Activated CD4-positive, alpha-beta T cell treated with anti-CD3 and anti-CD28 coated beads for 36 hours (primary cell): ENCODE data around the gene LPAR1. TPM values are rescaled to one million over a fixed set of nuclear protein-coding genes. Genes with fewer than 3 reads are reported as not detected.

Experiments
- ATAC-seq: fragments of 200-7000 bp; cut with Tn5 transposase; one replicate; pipeline ENCODE4 v1.10.0; 2021; ENCODE audit warnings: mild to moderate bottlenecking, moderate library complexity
- CTCF ChIA-PET: fragments of 350-600 bp; sonication (Branson Sonifier 250); formaldehyde crosslinking; loops from one replicate; lab custom pipeline; 2021; ENCODE audit warnings: antibody characterized with exemption; lab: Charles Lee
- POLR2A ChIA-PET: fragments of 350-600 bp; sonication (Branson Sonifier 250); formaldehyde crosslinking; loops from one replicate; lab custom pipeline; 2021; ENCODE audit warnings: antibody characterized with exemption, inconsistent platforms; lab: Charles Lee
- DNase-seq: peaks from one replicate; pipeline ENCODE4 v3.0.0-alpha.2; 2020
- H3K27ac Mint-ChIP-seq: one replicate; pipeline ENCODE4 v1.8.0; 2021; ENCODE audit warnings: mixed read lengths
- H3K27me3 Mint-ChIP-seq: one replicate; pipeline ENCODE4 v1.8.0; 2021; ENCODE audit warnings: mixed read lengths
- H3K36me3 Mint-ChIP-seq: one replicate; pipeline ENCODE4 v1.8.0; 2021; ENCODE audit warnings: low read depth, mixed read lengths
- H3K4me1 Mint-ChIP-seq: one replicate; pipeline ENCODE4 v1.8.0; 2021; ENCODE audit warnings: mixed read lengths
- H3K4me3 Mint-ChIP-seq: one replicate; pipeline ENCODE4 v1.8.0; 2021; ENCODE audit warnings: mild to moderate bottlenecking, moderate library complexity, mixed read lengths
- H3K9me3 Mint-ChIP-seq: one replicate; pipeline ENCODE4 v1.8.0; 2021; ENCODE audit warnings: low read depth, mixed read lengths
- intact Hi-C, 2 experiments: fragments of 100-400 bp; cut with DNase I in 1 of 2; cut with micrococcal nuclease in 1 of 2; formaldehyde crosslinking; loops; one replicate each; pipeline versions ENCODE4 v1.14.2 to v1.15.1; 2022 to 2024; cut with DNase I, micrococcal nuclease
- total RNA-seq, 2 experiments: library from RNA; stranded (reverse); gene quantifications; one replicate each; pipeline ENCODE4 v1.2.3, GENCODE V29; 2021

LPAR1 gene, protein sequence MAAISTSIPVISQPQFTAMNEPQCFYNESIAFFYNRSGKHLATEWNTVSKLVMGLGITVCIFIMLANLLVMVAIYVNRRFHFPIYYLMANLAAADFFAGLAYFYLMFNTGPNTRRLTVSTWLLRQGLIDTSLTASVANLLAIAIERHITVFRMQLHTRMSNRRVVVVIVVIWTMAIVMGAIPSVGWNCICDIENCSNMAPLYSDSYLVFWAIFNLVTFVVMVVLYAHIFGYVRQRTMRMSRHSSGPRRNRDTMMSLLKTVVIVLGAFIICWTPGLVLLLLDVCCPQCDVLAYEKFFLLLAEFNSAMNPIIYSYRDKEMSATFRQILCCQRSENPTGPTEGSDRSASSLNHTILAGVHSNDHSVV
- total RNA-seq: not detected

DNA sequence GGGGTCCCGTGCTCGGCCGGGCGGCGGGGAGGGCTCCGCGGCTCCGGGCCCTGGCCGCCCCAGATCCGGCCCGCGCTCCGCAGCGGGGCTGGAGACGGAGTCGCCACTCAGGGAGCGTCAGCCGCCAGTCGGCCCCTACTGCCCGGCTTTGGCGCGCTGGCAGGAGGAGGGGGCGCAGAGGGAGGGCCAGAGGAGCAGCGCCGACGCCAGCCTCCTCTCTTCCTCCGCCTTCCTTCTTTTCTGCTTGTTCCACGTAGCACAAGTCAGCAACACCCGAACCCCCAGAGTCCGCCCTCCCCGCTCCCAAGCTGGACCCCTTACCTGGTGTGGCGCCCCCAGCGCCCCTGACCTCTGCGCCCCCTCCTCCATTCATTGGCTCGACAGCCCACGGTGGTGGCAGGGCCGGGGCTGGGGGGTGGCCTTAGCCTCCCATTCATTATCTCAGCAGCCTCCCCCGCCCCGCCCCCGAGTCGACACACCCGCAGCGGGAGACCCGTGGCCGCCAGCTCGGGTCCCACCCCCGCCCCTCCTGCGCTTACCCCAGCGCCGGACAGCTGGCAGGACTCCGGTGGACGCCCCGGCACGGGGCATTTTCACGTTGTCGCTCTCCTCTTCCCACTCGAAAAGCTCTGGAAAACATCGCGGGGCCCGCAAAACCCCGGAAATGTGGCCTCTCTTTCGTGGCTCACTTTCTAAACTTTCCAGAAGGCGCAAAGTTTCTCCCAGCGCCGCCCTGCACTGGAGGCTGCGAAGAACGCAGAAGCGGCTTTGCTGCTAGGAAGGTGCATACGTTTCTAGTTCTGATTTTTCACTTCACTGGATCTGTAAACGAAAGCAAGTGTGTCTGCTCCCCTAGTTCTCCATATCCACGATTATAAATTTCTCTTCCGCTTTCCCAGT lies at the start of gene LPAR1:
Gene LPAR1, minus strand, starts transcription at position 140 of the 900 bp plus-strand sequence. CDS start 66,353 bp downstream, outside the sequence.
- Mint-ChIP-seq H3K27me3 (peaks cover 36% of the 10 kb centered on the region), H3K9me3 (no peaks in the 10 kb centered on the region), H3K4me3 (no peak within 1 kb of the TSS), H3K36me3 (no peaks in the 10 kb centered on the region), H3K27ac (no peak within 1 kb of the TSS), H3K4me1 (peaks cover 13% of the 10 kb centered on the region)
- DNase-seq (no peak), ATAC-seq (no peak)
- CTCF ChIA-PET: no interaction called here
- POLR2A ChIA-PET: no interaction called here
- intact Hi-C loops: loop anchor here in 1 of 2 experiments (5.0 kb wide), 1 partner anchor 259 kb away; no protein-coding TSS in a partner anchor

DNA sequence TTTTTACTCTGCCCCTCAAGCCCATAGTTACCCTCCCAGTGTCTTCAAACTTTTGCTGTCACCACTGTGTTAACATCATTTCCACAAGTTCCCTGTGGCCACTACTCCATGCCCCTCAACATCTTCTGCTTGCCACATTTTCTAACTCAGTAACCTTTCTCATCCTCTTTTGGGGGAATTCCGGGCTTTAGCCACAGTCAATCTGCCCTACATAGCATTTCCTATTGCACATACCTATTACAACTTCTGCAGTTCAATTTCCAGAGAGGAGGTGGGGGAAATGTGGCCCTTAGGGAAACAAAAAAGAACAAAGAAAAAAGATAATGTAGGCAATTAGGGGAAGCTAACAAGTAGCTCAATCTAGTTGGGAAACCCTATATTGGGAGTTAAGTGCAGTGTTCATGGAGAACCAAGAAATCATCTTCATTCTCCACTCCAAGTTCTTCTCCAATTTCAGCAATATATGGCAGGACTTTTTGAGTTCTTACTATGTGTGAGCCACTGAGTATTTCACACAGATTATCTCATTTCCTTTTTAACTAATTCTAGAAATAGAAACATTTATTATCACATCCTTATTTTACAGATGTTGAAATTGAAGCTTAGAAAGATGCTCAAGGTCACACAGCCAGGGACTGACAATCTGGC lies 40.2 kb upstream of the LPAR1 start:
- ATAC-seq (no peak), DNase-seq (no peak)
- Mint-ChIP-seq H3K36me3 (no peaks in the 10 kb centered on the region), H3K4me1 (no peaks in the 10 kb centered on the region), H3K27ac (no peak overlapping the region), H3K9me3 (no peaks in the 10 kb centered on the region), H3K4me3 (no peak overlapping the region), H3K27me3 (peaks cover 2% of the 10 kb centered on the region)
- CTCF ChIA-PET: no interaction called here
- intact Hi-C loops: no loop called here
- POLR2A ChIA-PET: no interaction called here

DNA sequence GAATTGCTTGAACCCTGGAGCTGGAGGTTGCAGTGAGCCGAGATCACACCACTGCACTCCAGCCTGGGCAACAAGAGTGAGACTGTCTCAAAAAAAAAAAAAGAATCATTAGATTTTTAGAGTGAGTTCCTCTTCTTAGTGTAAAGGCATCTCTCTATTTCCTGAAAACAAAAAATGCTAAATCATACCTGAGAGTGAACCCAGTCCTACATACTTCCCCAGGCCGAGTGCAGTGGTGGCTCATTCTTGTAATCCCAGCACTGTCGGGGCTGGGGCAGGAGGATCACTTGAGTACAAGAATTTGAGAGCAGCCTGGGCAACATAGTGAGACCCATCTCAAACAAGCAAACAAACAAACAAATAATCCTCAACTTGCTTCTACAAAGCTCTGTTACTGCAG lies 38.2 kb upstream of the LPAR1 start:
- DNase-seq (no peak), ATAC-seq (no peak)
- H3K36me3 Mint-ChIP-seq: no peaks in the 10 kb centered on the region
- H3K4me3 Mint-ChIP-seq: no peak overlapping the region
- ChIA-PET CTCF (no interaction called here), POLR2A (no interaction called here)
- peaks cover 2% of the 10 kb centered on the region for H3K27me3 Mint-ChIP-seq
- H3K27ac Mint-ChIP-seq: no peak overlapping the region
- H3K9me3 Mint-ChIP-seq: no peaks in the 10 kb centered on the region
- H3K4me1 Mint-ChIP-seq: no peaks in the 10 kb centered on the region
- intact Hi-C loops: no loop called here

DNA sequence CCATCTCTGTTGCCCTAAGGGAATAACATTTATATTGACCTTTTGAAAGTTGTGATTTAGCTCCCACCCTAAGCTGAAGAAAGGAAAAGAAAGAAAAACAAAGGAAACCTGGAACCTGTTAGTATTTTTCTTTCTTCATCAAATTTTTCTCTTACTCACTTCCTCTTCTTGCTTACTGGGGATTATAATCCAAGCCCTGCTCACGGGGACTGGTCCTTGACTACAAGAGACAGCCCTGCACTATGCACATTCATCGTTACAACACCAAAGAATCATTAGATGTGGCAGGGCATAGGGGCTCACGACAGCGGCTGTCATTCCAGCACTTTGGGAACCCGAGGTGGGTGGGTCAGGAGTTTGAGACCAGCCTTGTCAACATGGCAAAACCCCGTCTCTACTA lies 37.8 kb upstream of the LPAR1 start:
- H3K4me3 Mint-ChIP-seq: no peak overlapping the region
- no peak overlapping the region for H3K27ac Mint-ChIP-seq
- no peaks in the 10 kb centered on the region for H3K9me3 Mint-ChIP-seq
- H3K4me1 Mint-ChIP-seq: no peaks in the 10 kb centered on the region
- intact Hi-C loops: no loop called here
- no peak for DNase-seq
- H3K27me3 Mint-ChIP-seq: peaks cover 2% of the 10 kb centered on the region
- no peaks in the 10 kb centered on the region for H3K36me3 Mint-ChIP-seq
- POLR2A ChIA-PET: no interaction called here
- CTCF ChIA-PET: no interaction called here
- no peak for ATAC-seq

DNA sequence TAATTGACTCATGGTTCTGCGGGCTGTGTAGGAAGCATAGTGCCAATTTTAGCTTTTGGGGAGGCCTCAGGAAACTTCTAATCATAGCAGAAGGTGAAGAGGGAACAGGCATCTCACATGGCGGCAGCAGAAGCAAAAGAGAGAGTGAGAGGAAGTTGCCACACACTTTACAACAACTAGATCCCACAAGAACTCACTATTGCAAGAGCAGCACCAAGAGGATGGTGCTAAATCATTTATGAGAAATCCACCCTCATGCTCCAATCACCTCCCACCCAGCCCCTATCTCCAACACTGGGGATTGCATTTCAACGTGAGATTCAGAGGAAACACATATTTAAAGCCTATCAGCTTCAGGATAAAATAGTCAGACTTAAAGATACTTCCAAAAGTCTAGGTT lies 36.1 kb upstream of the LPAR1 start:
- intact Hi-C loops: no loop called here
- Mint-ChIP-seq H3K4me1 (no peaks in the 10 kb centered on the region), H3K27ac (no peak overlapping the region), H3K4me3 (no peak overlapping the region), H3K27me3 (peaks cover 2% of the 10 kb centered on the region), H3K36me3 (no peaks in the 10 kb centered on the region), H3K9me3 (no peaks in the 10 kb centered on the region)
- DNase-seq: no peak
- no peak for ATAC-seq
- ChIA-PET POLR2A (no interaction called here), CTCF (no interaction called here)

DNA sequence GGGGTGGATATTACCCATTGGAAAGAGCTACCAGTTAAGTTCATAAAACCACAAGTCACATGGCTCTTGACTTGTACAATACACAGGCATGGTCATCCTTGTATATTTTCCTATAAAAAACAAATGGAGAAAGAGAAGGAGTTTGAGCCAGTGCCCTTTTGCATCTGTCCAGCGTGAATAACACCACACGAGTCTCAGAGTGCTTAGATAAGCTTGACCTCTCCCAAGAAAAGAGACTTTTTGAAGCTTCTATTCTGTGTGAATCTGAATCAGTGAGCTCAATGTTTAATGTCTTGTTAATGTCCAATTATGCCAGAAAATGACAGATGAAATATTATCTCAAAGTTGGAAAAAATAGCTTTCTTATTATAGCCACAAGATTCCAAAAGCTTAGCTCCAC lies 30.9 kb upstream of the LPAR1 start:
- ATAC-seq: no peak
- Mint-ChIP-seq H3K4me3 (no peak overlapping the region), H3K27me3 (peaks cover 2% of the 10 kb centered on the region), H3K9me3 (no peaks in the 10 kb centered on the region), H3K4me1 (no peaks in the 10 kb centered on the region), H3K27ac (no peak overlapping the region), H3K36me3 (no peaks in the 10 kb centered on the region)
- CTCF ChIA-PET: interaction anchor here (0.6 to 1.0 kb wide), 2 partner anchors 16 to 960 kb away, joined by 3 to 5 read pairs; no protein-coding TSS in a partner anchor
- POLR2A ChIA-PET: no interaction called here
- DNase-seq: no peak
- intact Hi-C loops: no loop called here

DNA sequence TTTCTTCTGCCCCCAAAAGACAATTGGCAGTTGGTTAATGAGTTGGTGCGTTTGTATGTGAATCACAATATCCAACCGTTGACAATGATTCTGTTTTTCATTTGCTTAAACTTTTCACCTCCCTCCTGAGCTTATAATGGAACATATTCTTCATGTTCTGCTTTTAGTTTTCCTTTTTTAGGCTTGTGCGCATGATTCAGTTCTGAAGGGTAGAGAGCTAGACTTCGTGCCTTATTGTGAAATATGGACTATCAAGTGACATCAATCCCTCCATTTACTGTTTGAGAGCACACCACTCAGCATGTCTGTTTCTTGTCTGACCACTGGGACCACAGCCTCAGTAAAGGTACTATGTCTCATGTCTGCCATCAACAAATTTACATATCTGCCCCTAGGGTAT lies 30.5 kb upstream of the LPAR1 start:
- H3K36me3 Mint-ChIP-seq: no peaks in the 10 kb centered on the region
- peaks cover 2% of the 10 kb centered on the region for H3K27me3 Mint-ChIP-seq
- ChIA-PET POLR2A (no interaction called here), CTCF (interaction anchor here (1.0 kb wide), 1 partner anchor 15 kb away, joined by 5 read pairs; no protein-coding TSS in a partner anchor)
- intact Hi-C loops: no loop called here
- no peaks in the 10 kb centered on the region for H3K9me3 Mint-ChIP-seq
- ATAC-seq (no peak), DNase-seq (no peak)
- H3K27ac Mint-ChIP-seq: no peak overlapping the region
- H3K4me1 Mint-ChIP-seq: no peaks in the 10 kb centered on the region
- no peak overlapping the region for H3K4me3 Mint-ChIP-seq

DNA sequence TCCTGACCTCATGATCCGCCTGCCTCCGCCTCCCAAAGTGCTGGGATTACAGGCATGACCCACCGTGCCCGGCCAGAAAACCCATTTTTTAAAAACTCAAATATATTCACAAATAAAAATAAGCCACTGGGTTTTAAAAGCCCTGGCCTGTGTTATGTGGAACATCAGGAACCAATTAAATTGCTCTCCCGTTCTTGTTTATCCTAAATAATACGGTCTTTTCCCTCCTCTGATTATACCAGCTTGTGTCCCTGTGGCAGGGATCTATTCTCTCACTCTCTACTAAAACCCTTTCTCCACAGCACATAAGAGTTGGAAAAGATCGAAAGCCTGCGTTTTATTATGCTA lies 30.1 kb upstream of the LPAR1 start:
- H3K36me3 Mint-ChIP-seq: no peaks in the 10 kb centered on the region
- POLR2A ChIA-PET: no interaction called here
- intact Hi-C loops: no loop called here
- ATAC-seq (no peak), DNase-seq (no peak)
- H3K4me3 Mint-ChIP-seq: no peak overlapping the region
- peaks cover 2% of the 10 kb centered on the region for H3K27me3 Mint-ChIP-seq
- CTCF ChIA-PET: interaction anchor here (1.0 kb wide), 1 partner anchor 15 kb away, joined by 5 read pairs; no protein-coding TSS in a partner anchor
- no peaks in the 10 kb centered on the region for H3K4me1 Mint-ChIP-seq
- H3K9me3 Mint-ChIP-seq: no peaks in the 10 kb centered on the region
- H3K27ac Mint-ChIP-seq: no peak overlapping the region

DNA sequence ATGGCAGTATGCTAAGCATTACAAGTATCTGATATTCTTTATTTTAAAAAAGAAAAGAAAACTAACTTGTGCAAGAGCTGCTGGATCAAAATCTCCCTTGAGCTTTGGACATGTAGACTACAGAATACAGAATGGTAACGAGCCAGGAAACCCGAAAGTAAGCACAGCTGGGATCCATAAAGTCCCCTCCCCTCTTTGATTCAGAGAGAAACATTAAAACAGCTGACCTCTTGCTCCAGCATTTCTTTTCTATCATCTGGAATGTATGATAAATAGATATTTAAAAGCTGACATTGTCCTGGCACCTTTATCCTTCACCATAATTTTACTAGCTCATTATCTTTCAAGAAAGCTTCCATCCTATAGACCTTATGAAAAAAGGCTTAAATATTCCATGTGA lies 28.2 kb upstream of the LPAR1 start:
- CTCF ChIA-PET: no interaction called here
- Mint-ChIP-seq H3K27ac (no peak overlapping the region), H3K4me1 (no peaks in the 10 kb centered on the region), H3K4me3 (no peak overlapping the region), H3K27me3 (peaks cover 7% of the 10 kb centered on the region), H3K9me3 (no peaks in the 10 kb centered on the region), H3K36me3 (no peaks in the 10 kb centered on the region)
- DNase-seq: no peak
- intact Hi-C loops: no loop called here
- POLR2A ChIA-PET: no interaction called here
- ATAC-seq: no peak

DNA sequence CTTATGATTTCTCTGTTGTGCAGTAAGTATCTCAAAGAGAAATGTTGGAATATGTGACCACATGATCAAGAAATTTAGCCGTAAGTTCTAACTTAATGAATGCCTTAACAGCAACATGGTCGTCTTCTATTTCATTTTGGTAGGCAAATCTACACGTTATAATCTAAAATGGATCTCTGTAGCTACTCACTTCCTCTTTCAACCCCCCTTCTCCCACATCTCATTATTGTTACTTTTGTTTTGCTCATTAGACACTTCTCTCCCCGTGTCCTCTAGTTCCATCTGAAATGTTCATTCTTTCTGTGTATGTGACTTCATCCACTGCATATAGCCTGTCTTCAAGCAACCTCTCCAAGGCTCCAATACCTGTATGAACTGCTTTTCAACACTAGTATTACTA lies 27.1 kb upstream of the LPAR1 start:
- DNase-seq: no peak

DNA sequence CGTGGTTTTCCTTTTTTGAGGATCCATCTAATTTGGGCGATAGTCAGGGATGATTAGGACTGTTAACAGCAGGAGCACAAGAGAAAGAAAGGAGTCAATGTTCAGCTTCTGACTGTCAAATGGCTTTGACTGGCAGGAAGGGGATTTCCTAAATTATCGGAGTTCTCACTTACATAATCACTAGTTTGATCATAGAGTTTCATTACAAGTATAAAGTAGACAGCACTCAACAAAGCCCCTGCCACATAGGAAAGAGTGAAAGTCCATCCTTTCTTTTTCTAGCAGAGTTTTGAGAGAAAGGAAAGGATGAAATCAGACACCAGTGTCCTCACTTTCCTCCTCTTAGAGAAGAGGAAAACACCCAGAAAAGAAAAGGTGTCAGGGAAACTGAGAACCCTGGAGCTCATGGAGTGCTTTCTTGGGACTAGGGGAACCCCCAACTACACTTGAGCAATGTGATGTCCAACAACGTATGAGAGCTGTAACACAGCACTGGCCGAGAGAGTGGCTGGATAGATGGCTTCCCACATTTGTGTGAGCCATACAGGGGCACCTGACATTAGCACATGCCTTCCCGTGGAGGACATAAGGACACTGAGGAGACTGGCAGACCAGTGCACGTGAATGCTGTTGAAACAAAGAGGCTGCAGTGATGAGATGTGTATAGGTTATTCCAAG lies 26.0 kb upstream of the LPAR1 start:
- Mint-ChIP-seq H3K27me3 (peaks cover 7% of the 10 kb centered on the region), H3K36me3 (no peaks in the 10 kb centered on the region), H3K4me1 (no peaks in the 10 kb centered on the region), H3K9me3 (no peaks in the 10 kb centered on the region), H3K27ac (no peak overlapping the region), H3K4me3 (no peak overlapping the region)
- intact Hi-C loops: no loop called here
- DNase-seq (no peak), ATAC-seq (no peak)
- CTCF ChIA-PET: interaction anchor here (0.5 kb wide), 1 partner anchor 217 kb away, joined by 3 read pairs; no protein-coding TSS in a partner anchor
- POLR2A ChIA-PET: no interaction called here

More for the DNA sequence above, 27.1 kb upstream of the LPAR1 start:
- intact Hi-C loops: no loop called here
- Mint-ChIP-seq H3K36me3 (no peaks in the 10 kb centered on the region), H3K27me3 (peaks cover 7% of the 10 kb centered on the region), H3K9me3 (no peaks in the 10 kb centered on the region), H3K4me3 (no peak overlapping the region), H3K4me1 (no peaks in the 10 kb centered on the region), H3K27ac (no peak overlapping the region)
- ATAC-seq: no peak
- ChIA-PET POLR2A (no interaction called here), CTCF (no interaction called here)
